Measurements from ENCODE around the gene PRRT1.

Gene PRRT1

DNA sequence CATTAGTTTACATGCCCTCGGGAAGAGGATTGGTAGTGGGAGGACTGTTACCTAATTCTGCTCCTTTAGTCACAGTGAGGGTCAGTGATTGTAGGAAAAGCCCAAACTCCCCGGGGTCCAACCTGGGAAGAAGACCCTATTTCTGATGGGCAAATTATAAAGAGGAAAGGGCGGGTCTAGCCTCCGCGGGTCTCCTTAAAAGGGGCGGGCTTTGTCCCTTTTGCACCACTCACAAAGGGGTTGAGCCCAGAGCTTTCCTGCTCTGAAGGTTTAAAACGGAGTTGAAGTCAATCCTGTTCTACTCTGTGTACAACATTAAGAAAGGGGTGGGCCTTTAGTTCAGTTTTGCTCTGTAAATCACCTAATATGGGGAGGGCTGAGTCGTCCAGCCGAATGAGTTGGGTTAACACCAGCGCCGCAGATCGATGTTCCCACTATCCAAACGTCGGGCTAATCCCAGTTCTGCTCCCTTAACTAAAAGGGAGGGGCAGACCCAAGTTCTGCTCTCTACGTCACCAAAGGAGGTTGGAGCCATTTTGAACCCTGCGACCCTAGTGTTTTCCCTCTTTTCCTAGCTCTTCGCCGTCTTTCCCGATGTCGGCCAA, 25.5 kb upstream of the PRRT1 start:
- H3K27me3 ChIP-seq (ENCODE audit: low read length), result no peaks in the 10 kb centered on the region
- peak overlapping the region; percentile 73 for H3K4me2 ChIP-seq (ENCODE audit: low read depth, low read length, poor library complexity, severe bottlenecking)
- H3K9ac ChIP-seq (ENCODE audit: low read length), result peak overlapping the region; percentile 88
- H4K20me1 ChIP-seq (ENCODE audit: low read depth, low read length), result no peaks in the 10 kb centered on the region
- H3K4me3 ChIP-seq (ENCODE audit: insufficient read depth, low read length, poor library complexity, severe bottlenecking), result peak overlapping the region; percentile 86
- TF ChIP-seq CTCF (IDR thresholded peaks at IDR 0.05; ENCODE audit: insufficient read depth, low read length, poor library complexity, severe bottlenecking) (no peak), EZH2phosphoT487 (conservative IDR thresholded peaks at IDR 0.05; ENCODE audit: low read length) (no peak)
- no peaks in the 10 kb centered on the region for H3K36me3 ChIP-seq (ENCODE audit: low read length)
- H3K9me3 ChIP-seq (ENCODE audit: insufficient read depth, low read length), result no peaks in the 10 kb centered on the region
- H3K27ac ChIP-seq (ENCODE audit: low read depth, low read length), result peak overlapping the region; percentile 81
- peaks cover 16% of the 10 kb centered on the region for H3F3A ChIP-seq (ENCODE audit: insufficient read depth)
- H3K79me2 ChIP-seq (ENCODE audit: insufficient read depth, low read length), result peaks cover 31% of the 10 kb centered on the region
- H3K9me2 ChIP-seq (replicated peaks; ENCODE audit: insufficient read depth, low read length), result no peaks in the 10 kb centered on the region
- H2AFZ ChIP-seq (ENCODE audit: low read depth, low read length, severe bottlenecking), result peak overlapping the region; percentile 59

DNA sequence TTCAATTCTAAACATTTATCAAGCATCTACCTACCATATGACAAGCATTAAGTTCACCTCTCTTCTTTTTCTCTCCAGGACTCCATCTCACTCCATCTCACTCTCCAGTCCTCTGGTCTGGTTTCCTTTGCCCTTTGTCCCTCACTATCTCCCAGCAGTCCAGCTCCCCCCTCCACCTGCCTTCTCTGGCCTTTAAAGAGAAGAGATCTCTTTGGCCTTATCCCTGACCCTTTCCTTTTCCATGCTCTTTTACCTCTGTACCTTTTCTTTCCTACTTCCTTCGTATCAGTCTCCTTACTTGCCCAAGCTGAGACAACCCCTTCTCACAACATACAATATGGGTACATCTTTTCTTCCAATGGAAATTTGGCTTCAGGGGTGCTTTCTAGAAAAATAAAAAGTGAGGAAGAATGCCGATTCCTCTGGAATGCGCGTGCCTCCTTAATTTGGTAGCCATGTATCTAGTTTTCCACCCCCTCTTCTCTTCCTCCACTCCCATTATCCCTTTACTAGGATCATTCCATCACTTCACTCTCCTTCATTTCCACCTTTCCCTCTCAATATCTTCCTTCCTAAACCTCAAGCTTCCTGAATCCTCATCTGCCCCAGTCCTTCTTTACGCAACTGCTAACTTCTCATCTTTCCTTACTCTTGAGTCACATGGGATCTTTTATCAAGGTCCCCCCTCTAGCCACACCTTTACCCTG, 24.9 kb upstream of the PRRT1 start:
- Histone ChIP-seq H3K36me3 (ENCODE audit: low read length) (no peaks in the 10 kb centered on the region), H3K9me3 (ENCODE audit: insufficient read depth, low read length) (no peaks in the 10 kb centered on the region), H2AFZ (ENCODE audit: low read depth, low read length, severe bottlenecking) (peak overlapping the region; percentile 59), H3K4me2 (ENCODE audit: low read depth, low read length, poor library complexity, severe bottlenecking) (peak overlapping the region; percentile 73), H3K9me2 (replicated peaks; ENCODE audit: insufficient read depth, low read length) (no peaks in the 10 kb centered on the region), H3K79me2 (ENCODE audit: insufficient read depth, low read length) (peaks cover 31% of the 10 kb centered on the region), H3F3A (ENCODE audit: insufficient read depth) (peaks cover 16% of the 10 kb centered on the region), H3K4me3 (ENCODE audit: insufficient read depth, low read length, poor library complexity, severe bottlenecking) (peak overlapping the region; percentile 86), H3K9ac (ENCODE audit: low read length) (peak overlapping the region; percentile 88), H3K27me3 (ENCODE audit: low read length) (no peaks in the 10 kb centered on the region), H3K27ac (ENCODE audit: low read depth, low read length) (peak overlapping the region; percentile 81), H4K20me1 (ENCODE audit: low read depth, low read length) (no peaks in the 10 kb centered on the region)
- TF ChIP-seq CTCF (IDR thresholded peaks at IDR 0.05; ENCODE audit: insufficient read depth, low read length, poor library complexity, severe bottlenecking), result no peak
- no peak for TF ChIP-seq EZH2phosphoT487 (conservative IDR thresholded peaks at IDR 0.05; ENCODE audit: low read length)

DNA sequence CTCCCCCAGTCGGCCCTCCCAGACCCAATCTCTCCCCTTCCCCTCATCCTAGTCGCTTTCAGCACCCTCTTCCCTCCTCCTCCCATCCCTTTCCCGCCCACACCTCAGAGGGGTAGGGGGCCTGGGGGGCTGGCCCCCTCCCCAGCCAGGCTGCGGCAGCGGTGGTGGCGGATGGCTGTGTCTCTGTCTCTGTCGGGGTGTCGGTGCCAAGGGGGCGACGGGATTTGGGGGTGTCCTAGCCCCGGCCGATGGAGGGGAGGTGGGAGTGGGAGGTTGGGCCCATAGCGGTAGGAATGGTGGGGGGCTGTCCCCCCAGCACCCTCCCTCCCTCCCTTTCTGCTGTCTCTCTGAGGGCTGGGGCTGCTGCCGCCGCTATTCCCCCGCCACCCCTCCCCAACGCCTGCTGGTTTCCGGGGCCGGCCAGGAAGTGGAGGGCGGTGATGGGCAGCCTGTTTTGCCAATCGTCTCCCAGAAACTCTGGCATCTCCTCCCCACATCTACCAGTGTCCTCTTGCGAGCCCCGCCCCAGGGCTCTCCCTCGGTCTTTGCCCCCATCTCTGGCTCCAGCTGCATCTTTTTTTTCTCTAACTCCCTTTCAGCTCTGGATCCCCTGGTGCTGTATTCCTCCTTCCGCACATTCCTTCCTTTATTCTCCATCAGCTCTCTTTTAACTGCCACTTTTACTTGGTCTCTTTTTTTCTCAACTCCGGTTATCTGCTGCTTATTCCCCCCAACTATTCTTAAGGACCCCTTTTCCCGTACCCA, 24.2 kb upstream of the PRRT1 start, which contains the start of gene AGPAT1:
AGPAT1 (minus strand) TSS at position 374 of the 765 bp plus-strand sequence. CDS start 4,588 bp downstream, outside the sequence.
- Histone ChIP-seq H4K20me1 (ENCODE audit: low read depth, low read length) (no peaks in the 10 kb centered on the region), H3K27ac (ENCODE audit: low read depth, low read length) (peak within 1 kb of the TSS; percentile 81), H3K4me2 (ENCODE audit: low read depth, low read length, poor library complexity, severe bottlenecking) (peak within 1 kb of the TSS; percentile 73), H3K9ac (ENCODE audit: low read length) (peak within 1 kb of the TSS; percentile 88), H3F3A (ENCODE audit: insufficient read depth) (peaks cover 16% of the 10 kb centered on the region), H3K27me3 (ENCODE audit: low read length) (no peaks in the 10 kb centered on the region), H3K9me2 (replicated peaks; ENCODE audit: insufficient read depth, low read length) (no peaks in the 10 kb centered on the region), H3K4me3 (ENCODE audit: insufficient read depth, low read length, poor library complexity, severe bottlenecking) (peak within 1 kb of the TSS; percentile 86), H2AFZ (ENCODE audit: low read depth, low read length, severe bottlenecking) (peak within 1 kb of the TSS; percentile 59), H3K9me3 (ENCODE audit: insufficient read depth, low read length) (no peaks in the 10 kb centered on the region), H3K79me2 (ENCODE audit: insufficient read depth, low read length) (peaks cover 31% of the 10 kb centered on the region), H3K36me3 (ENCODE audit: low read length) (no peaks in the 10 kb centered on the region)
- TF ChIP-seq EZH2phosphoT487 (conservative IDR thresholded peaks at IDR 0.05; ENCODE audit: low read length) (no peak), CTCF (IDR thresholded peaks at IDR 0.05; ENCODE audit: insufficient read depth, low read length, poor library complexity, severe bottlenecking) (no peak)

Data from SU-DHL-6 (cell line).